Measurements from ENCODE around the gene TBC1D2. TPM values are rescaled to one million over a fixed set of nuclear protein-coding genes. Genes with fewer than 3 reads are reported as not detected.

The TBC1D2 gene
- total and polyA plus RNA-seq, 10 of the 15 experiments (the other 5 are each of a cell fraction or from before 2014, with no cell fraction given) = 0.04 to 1.6 (median 1.1) TPM

- in situ Hi-C loops (cut with MboI) (no loop called here), intact Hi-C loops (cut with micrococcal nuclease; ENCODE audit: unreplicated experiment) (no loop called here)
- H3K9me3 ChIP-seq (replicated peaks; ENCODE audit: control insufficient read depth, insufficient read depth, low read length) = no peaks in the 10 kb centered on the region
- peaks cover 3 to 4% of the 10 kb centered on the region in 2 experiments; a peak in 2 of 4 replicates for H3K27me3 ChIP-seq (replicated peaks in 1 of 2; ENCODE audit: control insufficient read depth in 2 of 2, insufficient read depth in 2 of 2, low read length in 1 of 2)
- H3K9ac ChIP-seq (ENCODE audit: control insufficient read depth, insufficient read depth, low read length) = no peak overlapping the region
- H3K36me3 ChIP-seq (ENCODE audit: control insufficient read depth in 2 of 2, insufficient read depth in 2 of 2, low read length in 1 of 2) = no peaks in the 10 kb centered on the region
- POLR2A ChIA-PET = no interaction called here
- TF ChIP-seq NR2C1 (IDR thresholded peaks at IDR 0.05) (no peak), ETV6 (conservative IDR thresholded peaks at IDR 0.05 in 1 of 2, IDR thresholded peaks at IDR 0.05 in 1 of 2; ENCODE audit: borderline replicate concordance in 1 of 2, low read depth in 1 of 2) (no peak), SP1 (IDR thresholded peaks at IDR 0.05; ENCODE audit: low read depth, low read length) (no peak), IKZF2 (IDR thresholded peaks at IDR 0.05) (no peak)
- WGBS (ENCODE audit: insufficient coverage, insufficient replicate concordance, low lambda C conversion rate, missing lambda C conversion rate) = 39% methylated on average over 10 of the region's 10 CpGs
- H2AFZ ChIP-seq (ENCODE audit: control insufficient read depth, low read depth, low read length) = no peak overlapping the region
- no peaks in the 10 kb centered on the region for H3K4me1 ChIP-seq (ENCODE audit: control insufficient read depth, insufficient read depth, low read length)
- no peak overlapping the region for H3K4me2 ChIP-seq (ENCODE audit: control insufficient read depth, insufficient read depth)
- CTCF ChIA-PET = interaction anchor here (0.9 kb wide), 2 partner anchors 13 to 353 kb away, joined by 3 to 4 read pairs; no protein-coding TSS in a partner anchor
- no TSS peak for BruUV-seq (replicated peaks)
- H3K27ac ChIP-seq (ENCODE audit: control insufficient read depth, insufficient read depth) = no peak overlapping the region
- SMC1A ChIA-PET (ENCODE audit: uncharacterized antibody, unreplicated experiment) = no interaction called here
- H4K20me1 ChIP-seq (ENCODE audit: control insufficient read depth, insufficient read depth) = no peaks in the 10 kb centered on the region
- FAIRE-seq = no peak
- ATAC-seq = no peak
- no peak for DNase-seq (ENCODE audit: low read depth, low spot score)
- no peak overlapping the region for H3K4me3 ChIP-seq
- H3K79me2 ChIP-seq (ENCODE audit: control insufficient read depth, insufficient read depth, low read length) = no peaks in the 10 kb centered on the region
- RAD21 ChIA-PET (ENCODE audit: unreplicated experiment) = no interaction called here
These were observed 21.5 kb upstream of the TBC1D2 start for GRCh38 chr9:98276907-98277469.

GRCh38 chr9:98275159-98275558, 19.7 kb upstream of the TBC1D2 start:
- in situ Hi-C loops (cut with MboI) = no loop called here
- TF ChIP-seq NFIC (IDR thresholded peaks at IDR 0.05; ENCODE audit: low read depth, low read length) (no peak), CHD1 (IDR thresholded peaks at IDR 0.05; ENCODE audit: low read depth, low read length) (no peak), JUNB (IDR thresholded peaks at IDR 0.05) (no peak), BHLHE40 (IDR thresholded peaks at IDR 0.05; ENCODE audit: borderline replicate concordance in 1 of 2, low read depth in 2 of 2, low read length in 1 of 2) (no peak), ZBTB11 (CRISPR knock-in tag; IDR thresholded peaks at IDR 0.05) (no peak), IRF5 (IDR thresholded peaks at IDR 0.05; ENCODE audit: borderline replicate concordance) (no peak), ZBED1 (IDR thresholded peaks at IDR 0.05; ENCODE audit: borderline replicate concordance) (no peak), SIX5 (IDR thresholded peaks at IDR 0.05; ENCODE audit: low read depth, low read length, severe bottlenecking) (no peak), GABPA (IDR thresholded peaks at IDR 0.05; ENCODE audit: low read depth) (no peak), CREB1 (IDR thresholded peaks at IDR 0.05; ENCODE audit: low read depth) (no peak), CHD4 (IDR thresholded peaks at IDR 0.05) (no peak)

More at GRCh38 chr9:98275159-98275558, 19.7 kb upstream of the TBC1D2 start:
- no peak for DNase-seq (ENCODE audit: low read depth, low spot score)
- no peaks in the 10 kb centered on the region for H3K4me1 ChIP-seq (ENCODE audit: control insufficient read depth, insufficient read depth, low read length)
- H3K4me3 ChIP-seq = no peak overlapping the region
- intact Hi-C loops (cut with micrococcal nuclease; ENCODE audit: unreplicated experiment) = no loop called here
- H3K36me3 ChIP-seq (ENCODE audit: control insufficient read depth in 2 of 2, insufficient read depth in 2 of 2, low read length in 1 of 2) = no peaks in the 10 kb centered on the region
- no peak for FAIRE-seq
- BruUV-seq (replicated peaks) = no TSS peak
- no peak for ATAC-seq
- peaks cover 3 to 4% of the 10 kb centered on the region in 2 experiments; a peak in 2 of 4 replicates for H3K27me3 ChIP-seq (replicated peaks in 1 of 2; ENCODE audit: control insufficient read depth in 2 of 2, insufficient read depth in 2 of 2, low read length in 1 of 2)
- CTCF ChIA-PET = no interaction called here
- SMC1A ChIA-PET (ENCODE audit: uncharacterized antibody, unreplicated experiment) = no interaction called here
- no peak overlapping the region for H3K9ac ChIP-seq (ENCODE audit: control insufficient read depth, insufficient read depth, low read length)
- RAD21 ChIA-PET (ENCODE audit: unreplicated experiment) = no interaction called here
- H3K27ac ChIP-seq (ENCODE audit: control insufficient read depth, insufficient read depth) = no peak overlapping the region
- 54% methylated on average over 2 of the region's 2 CpGs for WGBS (ENCODE audit: insufficient coverage, insufficient replicate concordance, low lambda C conversion rate, missing lambda C conversion rate)
- H3K4me2 ChIP-seq (ENCODE audit: control insufficient read depth, insufficient read depth) = no peak overlapping the region
- no peaks in the 10 kb centered on the region for H3K79me2 ChIP-seq (ENCODE audit: control insufficient read depth, insufficient read depth, low read length)
- H4K20me1 ChIP-seq (ENCODE audit: control insufficient read depth, insufficient read depth) = no peaks in the 10 kb centered on the region
- POLR2A ChIA-PET = no interaction called here
- H3K9me3 ChIP-seq (replicated peaks; ENCODE audit: control insufficient read depth, insufficient read depth, low read length) = no peaks in the 10 kb centered on the region
- H2AFZ ChIP-seq (ENCODE audit: control insufficient read depth, low read depth, low read length) = no peak overlapping the region
